Measurements from ENCODE around the gene DUT.
A peak's percentile ranks its signal among the peaks of the same experiment; 100 is the strongest.
"Not testable (repeated sequence)": the region's sequence is repeated elsewhere in the genome, so short reads cannot be mapped to it uniquely, and the experiment has no call there.

The DUT gene

DNA sequence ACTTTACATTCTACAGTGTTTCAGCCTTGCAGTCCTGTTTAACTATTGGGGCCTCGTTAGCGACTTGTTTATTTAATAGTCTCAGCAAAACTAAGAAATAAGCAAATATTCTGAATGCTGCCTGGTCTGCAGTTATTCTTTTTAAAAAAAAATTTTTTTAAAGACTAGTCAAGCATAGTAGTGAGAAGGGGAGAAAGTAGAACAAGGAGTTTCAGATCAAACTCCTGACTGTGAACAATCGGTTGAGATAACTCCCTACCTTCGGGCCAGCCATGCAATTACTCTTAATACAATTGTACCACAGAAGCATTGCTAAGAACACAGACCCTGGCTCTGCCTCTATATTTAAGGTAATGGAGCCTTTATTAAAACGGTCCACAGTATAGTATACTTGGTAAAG lies 5.8 kb upstream of the DUT start:
- no peak overlapping the region for H3K27ac ChIP-seq
- no peak for TF ChIP-seq ZFX (IDR thresholded peaks at IDR 0.05; ENCODE audit: borderline replicate concordance)
- TF ChIP-seq, protein P1, sequence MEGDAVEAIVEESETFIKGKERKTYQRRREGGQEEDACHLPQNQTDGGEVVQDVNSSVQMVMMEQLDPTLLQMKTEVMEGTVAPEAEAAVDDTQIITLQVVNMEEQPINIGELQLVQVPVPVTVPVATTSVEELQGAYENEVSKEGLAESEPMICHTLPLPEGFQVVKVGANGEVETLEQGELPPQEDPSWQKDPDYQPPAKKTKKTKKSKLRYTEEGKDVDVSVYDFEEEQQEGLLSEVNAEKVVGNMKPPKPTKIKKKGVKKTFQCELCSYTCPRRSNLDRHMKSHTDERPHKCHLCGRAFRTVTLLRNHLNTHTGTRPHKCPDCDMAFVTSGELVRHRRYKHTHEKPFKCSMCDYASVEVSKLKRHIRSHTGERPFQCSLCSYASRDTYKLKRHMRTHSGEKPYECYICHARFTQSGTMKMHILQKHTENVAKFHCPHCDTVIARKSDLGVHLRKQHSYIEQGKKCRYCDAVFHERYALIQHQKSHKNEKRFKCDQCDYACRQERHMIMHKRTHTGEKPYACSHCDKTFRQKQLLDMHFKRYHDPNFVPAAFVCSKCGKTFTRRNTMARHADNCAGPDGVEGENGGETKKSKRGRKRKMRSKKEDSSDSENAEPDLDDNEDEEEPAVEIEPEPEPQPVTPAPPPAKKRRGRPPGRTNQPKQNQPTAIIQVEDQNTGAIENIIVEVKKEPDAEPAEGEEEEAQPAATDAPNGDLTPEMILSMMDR (IDR thresholded peaks at IDR 0.05) = no peak

DNA sequence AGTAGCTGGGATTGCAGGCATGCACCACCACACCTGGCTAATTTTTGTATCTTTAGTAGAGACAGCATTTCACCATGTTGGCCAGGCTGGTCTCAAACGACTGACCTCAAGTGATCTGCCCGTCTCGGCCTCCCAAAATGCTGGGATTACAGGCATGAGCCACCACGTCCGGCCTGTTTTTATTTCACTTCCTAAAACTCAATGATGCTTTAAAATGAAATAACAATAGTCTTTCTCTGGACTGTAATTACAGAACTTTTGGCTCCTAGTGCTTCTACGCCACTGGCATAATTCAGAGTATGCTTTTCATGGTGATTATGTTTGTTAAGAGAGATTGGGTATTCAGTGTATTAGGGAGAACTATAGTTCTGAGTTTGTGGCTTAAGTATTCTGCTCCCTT lies 5.0 kb upstream of the DUT start:
- H3K27ac ChIP-seq = not testable (repeated sequence)

DNA sequence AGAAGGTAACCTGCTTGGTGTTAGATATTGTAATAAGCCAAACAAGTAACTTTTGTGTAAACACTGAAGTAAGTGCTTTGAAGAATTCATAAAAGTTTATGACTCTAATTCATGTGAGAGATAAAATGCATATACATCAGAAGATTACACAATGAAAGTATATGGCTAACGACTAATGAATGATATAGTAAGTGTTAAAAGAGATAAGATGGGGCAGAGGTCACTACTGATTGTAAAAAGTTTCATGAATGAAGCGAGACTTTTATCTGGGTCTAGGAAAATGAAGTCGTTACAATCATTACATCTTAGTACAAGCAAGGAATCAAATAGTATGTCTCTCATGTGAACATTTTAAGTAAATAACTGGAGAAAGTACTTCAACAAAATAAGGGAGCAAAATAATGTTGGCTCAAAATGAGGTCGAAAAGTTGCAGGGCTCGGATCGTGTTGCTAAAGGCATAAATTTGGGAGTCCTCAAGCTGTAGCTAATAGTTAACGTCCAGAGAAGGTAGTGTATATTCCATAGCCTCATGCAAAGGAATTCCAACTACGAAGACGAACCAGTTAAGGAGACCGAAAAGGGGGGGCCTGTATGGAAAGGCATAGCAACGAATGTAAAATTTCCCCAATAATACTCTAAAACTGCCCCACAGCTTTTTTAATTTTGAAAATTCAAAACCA lies 984 bp upstream of the DUT start:
- TF ChIP-seq, protein P1 (IDR thresholded peaks at IDR 0.05) = no peak
- TF ChIP-seq ZFX (IDR thresholded peaks at IDR 0.05; ENCODE audit: borderline replicate concordance) = no peak
- peak overlapping the region; percentile 96 for H3K27ac ChIP-seq

DNA sequence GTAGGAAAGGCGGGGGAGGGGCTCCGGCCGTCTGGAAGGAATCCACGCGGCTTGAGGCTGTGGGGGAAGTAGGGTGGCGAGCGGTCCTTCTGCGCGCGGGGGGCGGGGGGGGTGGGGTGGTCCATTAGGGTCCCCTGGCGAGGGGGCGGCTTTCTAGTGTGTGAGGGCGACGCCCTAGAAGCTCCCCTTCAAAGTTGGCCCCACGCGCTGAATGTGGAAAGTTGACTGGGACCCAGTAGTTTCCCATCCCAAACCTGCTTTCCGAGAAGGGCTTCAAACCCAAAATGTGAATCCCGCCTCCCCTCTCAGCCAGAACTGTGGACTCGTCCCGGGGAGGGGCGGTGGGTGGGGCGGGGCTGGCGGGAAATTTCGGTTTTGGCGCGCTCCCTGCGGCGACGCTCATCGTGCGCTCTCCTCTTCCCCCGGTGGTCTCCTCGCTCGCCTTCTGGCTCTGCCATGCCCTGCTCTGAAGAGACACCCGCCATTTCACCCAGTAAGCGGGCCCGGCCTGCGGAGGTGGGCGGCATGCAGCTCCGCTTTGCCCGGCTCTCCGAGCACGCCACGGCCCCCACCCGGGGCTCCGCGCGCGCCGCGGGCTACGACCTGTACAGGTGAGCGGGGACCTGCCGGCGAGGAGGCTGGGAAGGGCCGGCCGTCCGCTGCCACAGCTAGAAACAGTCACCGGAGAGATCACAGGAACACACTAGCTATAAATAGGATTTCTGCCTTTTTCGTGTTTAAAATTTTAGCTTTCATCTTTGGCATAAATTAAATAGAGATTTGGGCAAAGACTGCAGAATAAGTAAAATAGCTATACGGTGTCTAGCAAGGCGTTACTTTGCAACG lies 790 bp downstream of the DUT start:
- no peak for TF ChIP-seq ZFX (IDR thresholded peaks at IDR 0.05; ENCODE audit: borderline replicate concordance)
- TF ChIP-seq, protein P1 (IDR thresholded peaks at IDR 0.05) = no peak
- peak overlapping the region; percentile 96 for H3K27ac ChIP-seq

DNA sequence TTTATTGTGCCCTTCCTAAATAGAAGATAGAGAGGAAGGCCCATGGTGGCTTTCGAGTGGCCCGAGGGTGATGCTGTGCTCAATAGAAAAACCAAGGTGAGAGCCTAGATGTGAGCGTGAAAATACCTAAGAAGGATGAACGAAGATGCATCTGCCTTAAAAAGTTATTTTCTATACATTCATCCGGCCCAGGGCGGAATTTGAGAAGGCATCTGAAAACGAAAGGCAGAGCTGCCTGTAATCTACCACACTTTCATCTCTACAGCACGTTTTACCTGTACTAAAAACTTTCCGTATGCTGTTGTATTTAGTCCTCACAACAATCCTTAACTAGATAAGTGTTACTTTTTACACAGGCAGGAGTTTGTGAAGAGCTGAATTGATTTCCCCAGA lies 1.4 kb downstream of the DUT start:
- TF ChIP-seq, protein P1 (IDR thresholded peaks at IDR 0.05) = no peak
- H3K27ac ChIP-seq = peak overlapping the region; percentile 96

DNA sequence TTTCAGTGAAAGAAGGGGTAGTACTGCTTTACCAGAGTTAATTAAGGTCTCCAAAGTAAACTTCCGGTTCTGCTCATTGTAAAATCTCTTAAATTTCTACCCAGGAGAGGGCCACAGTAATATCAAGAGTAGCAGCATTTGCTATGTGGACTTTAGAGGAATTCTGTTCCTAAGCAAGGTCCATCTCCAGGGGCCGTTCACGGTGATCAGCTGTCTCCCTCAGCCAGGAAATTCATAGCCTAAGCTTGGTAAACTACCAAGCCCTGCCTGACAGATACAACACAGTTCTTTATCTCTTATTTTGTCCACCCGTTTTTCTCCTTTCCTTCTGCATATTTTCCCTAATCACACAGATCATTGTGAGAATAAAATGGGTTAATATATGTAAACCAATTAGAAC lies 2.3 kb downstream of the DUT start:
- peak overlapping the region; percentile 8; the same call in 1 of the 2 replicates for H3K27ac ChIP-seq
- TF ChIP-seq, protein P1 (IDR thresholded peaks at IDR 0.05) = no peak
- TF ChIP-seq ZFX (IDR thresholded peaks at IDR 0.05; ENCODE audit: borderline replicate concordance) = no peak

DNA sequence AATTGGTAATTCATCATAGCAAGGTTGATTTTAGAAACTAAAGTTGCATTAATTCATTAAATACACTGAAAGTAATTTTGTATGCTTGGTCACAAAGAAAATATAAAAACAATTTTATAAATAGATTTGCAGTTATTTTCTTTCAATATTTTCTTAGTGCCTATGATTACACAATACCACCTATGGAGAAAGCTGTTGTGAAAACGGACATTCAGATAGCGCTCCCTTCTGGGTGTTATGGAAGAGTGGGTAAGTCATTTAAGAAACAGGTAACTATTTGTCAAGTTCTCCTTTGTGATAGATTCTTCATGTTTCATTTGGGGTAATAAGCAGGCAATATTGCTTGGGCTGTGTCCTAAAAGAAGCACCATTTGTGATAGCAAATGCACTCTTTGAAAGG lies 3.0 kb downstream of the DUT start:
- 0 out of 2 replicates have a peak overlapping the region, but pooled peaks have one; percentile 8 for H3K27ac ChIP-seq
- no peak for TF ChIP-seq ZFX (IDR thresholded peaks at IDR 0.05; ENCODE audit: borderline replicate concordance)
- TF ChIP-seq, protein P1 (IDR thresholded peaks at IDR 0.05) = no peak
